ENCODE results near the gene DAW1.
A peak's percentile ranks its signal among the peaks of the same experiment; 100 is the strongest.

Gene DAW1

GRCh38 chr2:227862741-227863588 lies 8.5 kb upstream of the DAW1 start:
- no peak for FAIRE-seq

GRCh38 chr2:227864161-227864756 lies 7.2 kb upstream of the DAW1 start:
- no peak for FAIRE-seq

- FAIRE-seq, result no peak
Measured at GRCh38 chr2:227865291-227865690, 6.1 kb upstream of the DAW1 start.

GRCh38 chr2:227867386-227867785 lies 4.0 kb upstream of the DAW1 start:
- FAIRE-seq, result no peak

GRCh38 chr2:227870710-227871374 lies 589 bp upstream of the DAW1 start:
- no peak for FAIRE-seq

GRCh38 chr2:227872676-227873075 lies 1.2 kb downstream of the DAW1 start:
- no peak for FAIRE-seq

- no peak for FAIRE-seq
Measured at GRCh38 chr2:227876300-227876801, 4.9 kb downstream of the DAW1 start.

GRCh38 chr2:227877421-227878310 lies 6.2 kb downstream of the DAW1 start:
- FAIRE-seq, result no peak

GRCh38 chr2:227880460-227880859 lies 9.0 kb downstream of the DAW1 start:
- FAIRE-seq, result no peak

GRCh38 chr2:227881866-227882517 lies 10.6 kb downstream of the DAW1 start:
- FAIRE-seq, result no peak

- FAIRE-seq, result no peak
Measured at GRCh38 chr2:227884511-227884947, 13.1 kb downstream of the DAW1 start.

- no peak for FAIRE-seq
Measured at GRCh38 chr2:227886149-227886548, 14.7 kb downstream of the DAW1 start.

- FAIRE-seq, result no peak
Measured at GRCh38 chr2:227888289-227888688, 16.9 kb downstream of the DAW1 start.

- no peak for FAIRE-seq
Measured at GRCh38 chr2:227889336-227889735, 17.9 kb downstream of the DAW1 start.

- peak; percentile 99 for FAIRE-seq
Measured at GRCh38 chr2:227890495-227891079, 19.2 kb downstream of the DAW1 start.

GRCh38 chr2:227891673-227892072 lies 20.2 kb downstream of the DAW1 start:
- FAIRE-seq, result no peak

GRCh38 chr2:227903381-227903780 lies 31.9 kb downstream of the DAW1 start:
- no peak for FAIRE-seq

- FAIRE-seq, result no peak
Measured at GRCh38 chr2:227906991-227907390, 35.6 kb downstream of the DAW1 start.

GRCh38 chr2:227908266-227909054 lies 37.0 kb downstream of the DAW1 start:
- FAIRE-seq, result no peak

GRCh38 chr2:227914362-227914761 lies 42.9 kb downstream of the DAW1 start:
- no peak for FAIRE-seq

- FAIRE-seq, result no peak
Measured at GRCh38 chr2:227921648-227922047, 50.2 kb downstream of the DAW1 start.

Data from islet of Langerhans (tissue), 1 donor.